ENCODE data around the gene ARL11.
A peak's percentile ranks its signal among the peaks of the same experiment; 100 is the strongest.
"Not testable (repeated sequence)": the region's sequence is repeated elsewhere in the genome, so short reads cannot be mapped to it uniquely, and the experiment has no call there.

ARL11 gene

GRCh38 chr13:49627831-49628652, at the start of gene ARL11:
TSS of gene ARL11 (plus strand) at chr13:49628507. CDS start at chr13:49630448, 1,941 bp downstream.
- peak; percentile 39 for DNase-seq (ENCODE audit: low read depth)

- no peak for DNase-seq (ENCODE audit: low read depth)
Observed at GRCh38 chr13:49579501-49579900, 48.8 kb upstream of the ARL11 start.

GRCh38 chr13:49580980-49581680, 47.2 kb upstream of the ARL11 start:
- DNase-seq (ENCODE audit: low read depth), result no peak

GRCh38 chr13:49584771-49585182, 43.5 kb upstream of the ARL11 start:
- no peak for DNase-seq (ENCODE audit: low read depth)

- DNase-seq (ENCODE audit: low read depth), result peak; percentile 52
Observed at GRCh38 chr13:49585220-49586157, 42.8 kb upstream of the ARL11 start, which contains the start of gene RCBTB1. TSS of gene RCBTB1 (minus strand) at chr13:49585558. CDS start at chr13:49567279, 18,279 bp downstream.

GRCh38 chr13:49586717-49587116, 41.6 kb upstream of the ARL11 start:
- no peak for DNase-seq (ENCODE audit: low read depth)

- no peak for DNase-seq (ENCODE audit: low read depth)
Observed at GRCh38 chr13:49587311-49587847, 40.9 kb upstream of the ARL11 start.

GRCh38 chr13:49590714-49591113, 37.6 kb upstream of the ARL11 start:
- not testable (repeated sequence) for DNase-seq (ENCODE audit: low read depth)

GRCh38 chr13:49593876-49594275, 34.4 kb upstream of the ARL11 start:
- DNase-seq (ENCODE audit: low read depth), result not testable (repeated sequence)

- no peak for DNase-seq (ENCODE audit: low read depth)
Observed at GRCh38 chr13:49594576-49594975, 33.7 kb upstream of the ARL11 start.

- DNase-seq (ENCODE audit: low read depth), result no peak
Observed at GRCh38 chr13:49596221-49596620, 32.1 kb upstream of the ARL11 start.

- no peak for DNase-seq (ENCODE audit: low read depth)
Observed at GRCh38 chr13:49597043-49597641, 31.2 kb upstream of the ARL11 start.

- DNase-seq (ENCODE audit: low read depth), result no peak
Observed at GRCh38 chr13:49602005-49602404, 26.3 kb upstream of the ARL11 start.

- DNase-seq (ENCODE audit: low read depth), result not testable (repeated sequence)
Observed at GRCh38 chr13:49602615-49603014, 25.7 kb upstream of the ARL11 start.

GRCh38 chr13:49604570-49604969, 23.7 kb upstream of the ARL11 start:
- DNase-seq (ENCODE audit: low read depth), result no peak

GRCh38 chr13:49606747-49607648, 21.3 kb upstream of the ARL11 start:
- peak; percentile 73 for DNase-seq (ENCODE audit: low read depth)

- DNase-seq (ENCODE audit: low read depth), result no peak
Observed at GRCh38 chr13:49607761-49608160, 20.5 kb upstream of the ARL11 start.

- DNase-seq (ENCODE audit: low read depth), result no peak
Observed at GRCh38 chr13:49608651-49609331, 19.5 kb upstream of the ARL11 start.

GRCh38 chr13:49610176-49610575, 18.1 kb upstream of the ARL11 start:
- no peak for DNase-seq (ENCODE audit: low read depth)

- not testable (repeated sequence) for DNase-seq (ENCODE audit: low read depth)
Observed at GRCh38 chr13:49612042-49612441, 16.3 kb upstream of the ARL11 start.

Measured in activated T-cell treated with anti-CD3 and anti-CD28 coated beads for 1 hour (primary cell).